SK-N-MC (cell line): ENCODE data around the gene MACROD2.

Source experiments
- EZH2 ChIP-seq: fragments of 200-600 bp; sonication (generic); IDR thresholded peaks from one replicate; pipeline ENCODE4 v1.6.1; 2017; ENCODE audit warnings: antibody characterized with exemption
- POLR2AphosphoS5 ChIP-seq: IDR thresholded peaks from 2 replicates; pipeline ENCODE4 v1.6.1; 2012; ENCODE audit warnings: mild to moderate bottlenecking, low read depth, low read length, borderline replicate concordance

- no peak for TF ChIP-seq POLR2AphosphoS5
- TF ChIP-seq EZH2 = no peak
Observed at GRCh38 chr20:15380770-15381169, 1385.5 kb downstream of the MACROD2 start.
